ENCODE measurements around the gene GDF2.

GDF2 gene

DNA sequence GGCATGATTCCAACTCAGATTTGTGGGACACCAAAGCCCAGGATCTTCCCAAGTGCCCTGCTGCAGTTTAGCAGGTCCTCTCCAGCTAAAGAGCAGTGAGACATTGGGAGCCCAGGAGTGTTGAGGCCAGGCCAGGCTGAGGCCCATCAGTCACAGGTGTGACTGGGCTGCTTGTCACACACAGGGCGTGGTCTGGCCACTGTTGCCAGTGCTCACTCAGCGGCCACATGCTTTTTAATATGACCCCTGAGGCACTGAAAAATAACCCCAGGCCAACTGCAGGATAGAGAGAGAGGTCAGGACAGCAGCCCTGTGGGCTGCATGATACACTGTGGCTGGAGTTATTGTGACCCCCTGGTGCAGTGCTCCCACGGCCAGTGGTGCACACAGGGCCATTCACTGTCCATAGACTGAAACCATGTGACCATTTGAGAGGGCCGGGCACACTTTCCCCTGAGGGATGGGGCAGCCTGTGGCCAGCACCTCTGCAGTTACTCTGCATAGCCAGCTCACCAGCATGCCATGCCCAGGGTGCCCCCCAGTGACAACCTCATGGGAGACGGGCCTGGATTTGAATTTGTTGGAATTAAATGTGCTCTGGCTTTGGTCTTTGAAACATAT lies 4.2 kb downstream of the GDF2 start:
- TF ChIP-seq, protein P1, sequence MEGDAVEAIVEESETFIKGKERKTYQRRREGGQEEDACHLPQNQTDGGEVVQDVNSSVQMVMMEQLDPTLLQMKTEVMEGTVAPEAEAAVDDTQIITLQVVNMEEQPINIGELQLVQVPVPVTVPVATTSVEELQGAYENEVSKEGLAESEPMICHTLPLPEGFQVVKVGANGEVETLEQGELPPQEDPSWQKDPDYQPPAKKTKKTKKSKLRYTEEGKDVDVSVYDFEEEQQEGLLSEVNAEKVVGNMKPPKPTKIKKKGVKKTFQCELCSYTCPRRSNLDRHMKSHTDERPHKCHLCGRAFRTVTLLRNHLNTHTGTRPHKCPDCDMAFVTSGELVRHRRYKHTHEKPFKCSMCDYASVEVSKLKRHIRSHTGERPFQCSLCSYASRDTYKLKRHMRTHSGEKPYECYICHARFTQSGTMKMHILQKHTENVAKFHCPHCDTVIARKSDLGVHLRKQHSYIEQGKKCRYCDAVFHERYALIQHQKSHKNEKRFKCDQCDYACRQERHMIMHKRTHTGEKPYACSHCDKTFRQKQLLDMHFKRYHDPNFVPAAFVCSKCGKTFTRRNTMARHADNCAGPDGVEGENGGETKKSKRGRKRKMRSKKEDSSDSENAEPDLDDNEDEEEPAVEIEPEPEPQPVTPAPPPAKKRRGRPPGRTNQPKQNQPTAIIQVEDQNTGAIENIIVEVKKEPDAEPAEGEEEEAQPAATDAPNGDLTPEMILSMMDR (IDR thresholded peaks at IDR 0.05; ENCODE audit: insufficient read depth, low read length, poor library complexity, severe bottlenecking) = no peak
- no peaks in the 10 kb centered on the region for H3K27me3 ChIP-seq (replicated peaks; ENCODE audit: control insufficient read depth, insufficient read depth, low read length)
- DNase-seq (ENCODE audit: extremely low read depth, insufficient read length) = no peak
- H3K4me3 ChIP-seq (replicated peaks; ENCODE audit: low read depth, low read length) = no peak overlapping the region
- no peaks in the 10 kb centered on the region for H3K36me3 ChIP-seq (ENCODE audit: control insufficient read depth, insufficient read depth, low read length)

DNA sequence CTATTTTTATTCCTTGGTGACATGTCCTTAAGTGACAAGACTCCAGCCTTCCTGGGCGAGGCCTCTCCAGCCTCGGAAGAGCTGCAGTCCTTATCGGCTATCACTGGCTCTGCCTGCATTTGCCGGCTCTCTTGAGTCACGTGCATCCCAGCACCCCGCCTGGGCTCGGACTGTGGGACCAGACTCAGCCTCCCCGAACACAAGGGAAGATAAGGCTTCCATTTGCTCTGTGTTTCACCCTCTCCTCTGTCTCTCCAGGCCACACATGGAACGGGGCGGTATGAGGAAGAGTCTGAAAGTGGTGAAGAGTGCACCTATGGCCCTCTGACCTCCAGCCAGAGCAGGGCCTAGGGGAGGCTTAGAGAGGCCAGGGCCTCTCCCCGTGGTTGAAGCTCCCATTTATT lies 4.7 kb downstream of the GDF2 start:
- H3K4me3 ChIP-seq (replicated peaks; ENCODE audit: low read depth, low read length) = no peak overlapping the region
- H3K36me3 ChIP-seq (ENCODE audit: control insufficient read depth, insufficient read depth, low read length) = no peaks in the 10 kb centered on the region
- no peaks in the 10 kb centered on the region for H3K27me3 ChIP-seq (replicated peaks; ENCODE audit: control insufficient read depth, insufficient read depth, low read length)
- TF ChIP-seq, protein P1 (IDR thresholded peaks at IDR 0.05; ENCODE audit: insufficient read depth, low read length, poor library complexity, severe bottlenecking) = no peak
- no peak for DNase-seq (ENCODE audit: extremely low read depth, insufficient read length)

DNA sequence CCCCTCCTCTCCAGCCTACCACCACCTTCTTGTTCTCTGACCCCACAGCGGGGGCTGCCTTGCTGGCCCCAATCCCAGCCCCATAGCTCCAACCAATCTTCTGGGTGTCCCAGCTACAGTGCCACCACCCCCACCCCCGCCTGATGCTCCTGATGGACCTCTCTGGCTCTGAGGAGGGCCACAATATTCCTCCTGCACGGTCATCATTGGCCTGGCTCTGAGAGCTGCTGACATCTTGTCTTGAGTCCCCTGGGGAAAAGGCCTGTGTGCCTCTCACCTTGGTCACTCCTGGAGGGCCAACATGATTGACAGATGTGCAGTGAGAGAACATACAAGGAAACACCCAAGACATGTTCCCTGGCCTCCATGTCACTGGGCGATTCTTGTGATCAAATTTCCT lies 7.6 kb downstream of the GDF2 start:
- H3K36me3 ChIP-seq (ENCODE audit: control insufficient read depth, insufficient read depth, low read length) = no peaks in the 10 kb centered on the region
- TF ChIP-seq, protein P1 (IDR thresholded peaks at IDR 0.05; ENCODE audit: insufficient read depth, low read length, poor library complexity, severe bottlenecking) = no peak
- no peak overlapping the region for H3K4me3 ChIP-seq (replicated peaks; ENCODE audit: low read depth, low read length)
- H3K27me3 ChIP-seq (replicated peaks; ENCODE audit: control insufficient read depth, insufficient read depth, low read length) = no peaks in the 10 kb centered on the region
- no peak for DNase-seq (ENCODE audit: extremely low read depth, insufficient read length)

DNA sequence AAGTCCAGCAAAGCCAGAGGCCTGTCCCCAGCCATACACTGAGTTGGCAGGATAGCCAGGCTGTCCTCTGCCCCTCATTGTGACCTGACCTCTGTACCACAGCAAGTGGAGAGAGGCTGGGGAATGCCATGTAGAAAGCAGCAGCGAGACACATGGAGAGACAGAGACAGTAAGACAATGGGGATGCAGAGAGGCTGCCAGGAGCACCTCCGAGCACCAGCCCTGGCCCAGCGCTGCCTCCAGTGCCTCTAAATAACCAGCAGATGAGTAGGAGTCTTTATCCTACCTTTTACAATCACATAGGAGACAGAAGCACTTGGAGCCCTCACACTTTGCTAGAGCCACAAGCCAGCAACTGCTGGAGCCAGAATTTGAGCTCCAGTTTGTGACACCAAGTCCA lies 8.1 kb downstream of the GDF2 start:
- no peaks in the 10 kb centered on the region for H3K27me3 ChIP-seq (replicated peaks; ENCODE audit: control insufficient read depth, insufficient read depth, low read length)
- H3K4me3 ChIP-seq (replicated peaks; ENCODE audit: low read depth, low read length) = no peak overlapping the region
- H3K36me3 ChIP-seq (ENCODE audit: control insufficient read depth, insufficient read depth, low read length) = no peaks in the 10 kb centered on the region
- TF ChIP-seq, protein P1 (IDR thresholded peaks at IDR 0.05; ENCODE audit: insufficient read depth, low read length, poor library complexity, severe bottlenecking) = no peak
- DNase-seq (ENCODE audit: extremely low read depth, insufficient read length) = no peak

DNA sequence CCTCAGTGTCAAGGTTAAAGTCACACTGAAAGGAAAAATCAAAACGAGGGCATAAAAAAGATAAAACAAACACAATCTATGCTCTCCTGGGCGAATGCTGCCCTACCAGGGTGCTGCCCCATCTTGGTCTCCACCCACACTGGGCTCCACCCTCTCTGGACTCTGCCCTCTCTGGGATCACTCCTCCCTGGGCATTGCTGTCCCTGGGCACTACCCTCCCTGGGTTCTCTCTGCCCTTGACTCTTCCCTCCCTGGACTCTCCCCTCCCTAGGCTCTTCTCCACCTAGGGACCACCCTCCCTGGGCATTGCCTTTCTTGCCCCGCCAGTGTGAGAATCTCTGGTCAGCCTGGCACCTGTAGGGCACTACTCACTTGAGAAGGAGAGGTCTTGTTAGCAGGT lies 8.6 kb downstream of the GDF2 start:
- TF ChIP-seq, protein P1 (IDR thresholded peaks at IDR 0.05; ENCODE audit: insufficient read depth, low read length, poor library complexity, severe bottlenecking) = no peak
- Histone ChIP-seq H3K27me3 (replicated peaks; ENCODE audit: control insufficient read depth, insufficient read depth, low read length) (peaks cover 1% of the 10 kb centered on the region; the same call in 1 of the 2 replicates), H3K36me3 (ENCODE audit: control insufficient read depth, insufficient read depth, low read length) (no peaks in the 10 kb centered on the region), H3K4me3 (replicated peaks; ENCODE audit: low read depth, low read length) (no peak overlapping the region)
- no peak for DNase-seq (ENCODE audit: extremely low read depth, insufficient read length)

DNA sequence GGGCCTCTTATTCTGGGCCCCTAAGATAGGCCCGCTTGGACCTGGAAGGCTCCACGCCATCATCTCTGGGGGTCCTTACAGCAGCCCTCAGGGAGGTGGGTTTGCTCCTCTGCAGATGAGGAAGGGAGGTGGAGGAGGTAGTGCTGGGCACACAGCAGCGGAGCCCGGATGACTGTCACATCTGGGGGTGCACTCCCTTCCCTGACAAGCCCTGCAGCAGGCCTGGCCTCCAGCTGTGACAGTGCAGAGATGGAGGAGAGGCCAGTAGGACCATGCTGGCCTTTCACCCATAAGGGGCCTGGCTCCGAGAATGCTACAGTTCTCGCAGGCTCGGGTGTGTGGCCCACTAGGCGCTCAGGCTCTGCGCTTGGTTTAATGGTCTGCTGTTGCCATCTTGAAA lies 9.2 kb downstream of the GDF2 start:
- TF ChIP-seq, protein P1 (IDR thresholded peaks at IDR 0.05; ENCODE audit: insufficient read depth, low read length, poor library complexity, severe bottlenecking) = no peak
- peaks cover 1% of the 10 kb centered on the region; the same call in 1 of the 2 replicates for H3K27me3 ChIP-seq (replicated peaks; ENCODE audit: control insufficient read depth, insufficient read depth, low read length)
- H3K36me3 ChIP-seq (ENCODE audit: control insufficient read depth, insufficient read depth, low read length) = no peaks in the 10 kb centered on the region
- no peak for DNase-seq (ENCODE audit: extremely low read depth, insufficient read length)
- no peak overlapping the region for H3K4me3 ChIP-seq (replicated peaks; ENCODE audit: low read depth, low read length)

Data from GM06990 (cell line).